Medulla oblongata (tissue), 1 donor: Measurements from ENCODE around the gene LARP1B.
A peak's percentile ranks its signal among the peaks of the same experiment; 100 is the strongest.
"Not testable (repeated sequence)": the region's sequence is repeated elsewhere in the genome, so short reads cannot be mapped to it uniquely, and the experiment has no call there.

Source experiments
- DNase-seq: peaks from one replicate; pipeline ENCODE4 v3.0.0-alpha.2; 2015; ENCODE audit errors: extremely low spot score

LARP1B gene

GRCh38 chr4:128135391-128135790 is 74.3 kb downstream of the LARP1B start:
- no peak for DNase-seq

DNA sequence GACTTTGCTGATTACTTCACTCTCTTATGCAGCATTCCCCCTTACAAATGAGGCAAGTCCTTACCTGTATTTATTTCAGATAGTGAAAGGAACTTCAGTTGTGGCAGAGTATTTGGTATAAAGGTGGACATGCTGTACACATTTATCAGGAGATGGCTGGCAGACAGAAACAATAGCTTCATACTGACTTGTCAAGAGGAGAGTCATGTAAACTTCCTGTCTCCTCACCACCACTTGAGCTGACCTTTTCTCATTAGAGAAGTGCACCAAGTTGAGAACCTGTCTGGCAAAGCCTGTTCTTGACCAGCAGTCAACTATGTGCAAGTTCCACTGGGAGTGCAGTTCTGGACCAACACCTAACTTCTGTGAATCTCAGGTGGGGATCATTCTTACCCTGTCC is 80.8 kb downstream of the LARP1B start:
- DNase-seq = no peak

DNA sequence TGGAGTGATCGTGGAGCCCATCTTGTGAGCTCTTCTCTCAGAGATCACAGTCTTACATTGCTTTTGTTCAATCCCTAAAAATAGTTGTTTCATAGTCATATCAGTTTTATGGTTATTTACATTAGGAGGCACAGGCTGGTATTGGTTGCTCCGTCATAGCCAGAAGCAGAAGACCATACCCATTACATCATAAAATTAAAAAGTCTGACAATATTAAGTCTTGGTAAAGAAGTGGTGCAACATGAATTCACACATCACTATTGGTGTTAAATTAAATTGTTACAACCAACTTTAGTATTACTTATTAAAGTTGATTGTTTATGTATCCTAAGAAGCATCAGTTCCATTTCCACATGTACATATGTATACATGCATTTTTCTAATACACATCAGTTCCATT is 84.6 kb downstream of the LARP1B start:
- no peak for DNase-seq

DNA sequence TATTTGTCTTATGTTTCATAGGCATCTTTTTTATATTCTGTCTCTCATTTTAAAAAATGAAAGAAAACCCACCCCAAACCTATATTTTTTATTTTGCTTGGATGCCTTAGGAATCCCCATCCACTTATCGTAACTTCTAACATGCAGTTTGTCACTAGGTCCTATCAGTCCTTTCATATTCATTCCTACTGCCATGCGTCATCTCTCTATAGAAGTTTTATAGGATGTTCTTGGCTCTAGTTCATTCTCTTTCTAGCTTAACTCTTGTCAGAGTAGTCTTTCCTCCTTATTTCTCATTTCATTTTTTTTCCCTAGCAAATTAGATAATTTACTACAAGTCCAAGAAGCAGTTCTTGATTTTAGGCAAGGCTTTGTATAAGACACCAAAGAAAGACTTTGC is 92.7 kb downstream of the LARP1B start:
- DNase-seq = no peak

GRCh38 chr4:128155231-128155855 is 94.2 kb downstream of the LARP1B start:
- no peak for DNase-seq

DNA sequence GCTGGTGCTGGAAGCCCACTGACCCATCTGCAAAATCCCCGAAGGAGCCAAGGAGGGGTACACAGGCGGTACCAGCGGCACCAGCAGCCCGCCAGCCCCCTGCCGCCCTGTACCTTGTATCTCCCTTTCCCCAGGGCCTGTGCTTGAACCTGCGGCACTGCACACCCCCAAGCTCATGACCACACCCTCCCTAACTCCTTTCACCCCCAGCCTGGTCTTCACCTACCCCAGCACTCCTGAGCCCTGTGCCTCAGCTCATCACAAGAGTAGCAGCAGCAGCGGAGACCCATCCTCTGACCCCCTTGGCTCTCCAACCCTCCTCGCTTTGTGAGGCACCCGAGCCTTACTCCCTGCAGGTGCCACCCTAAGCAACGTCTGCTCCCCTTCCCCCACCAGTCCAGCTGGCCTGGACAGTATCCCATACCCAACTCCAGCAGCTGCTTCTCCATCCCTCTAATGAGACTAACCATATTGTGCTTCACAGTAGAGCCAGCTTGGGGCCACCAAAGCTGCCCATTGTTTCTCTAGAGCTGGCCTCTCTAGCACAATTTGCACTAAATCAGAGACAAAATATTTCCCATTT is 94.9 kb downstream of the LARP1B start:
- no peak for DNase-seq

GRCh38 chr4:128156472-128156871 is 95.4 kb downstream of the LARP1B start:
- DNase-seq = not testable (repeated sequence)

- no peak for DNase-seq
Observed at GRCh38 chr4:128158894-128159293, 97.8 kb downstream of the LARP1B start.

GRCh38 chr4:128159967-128160366 is 98.9 kb downstream of the LARP1B start:
- DNase-seq = no peak

DNA sequence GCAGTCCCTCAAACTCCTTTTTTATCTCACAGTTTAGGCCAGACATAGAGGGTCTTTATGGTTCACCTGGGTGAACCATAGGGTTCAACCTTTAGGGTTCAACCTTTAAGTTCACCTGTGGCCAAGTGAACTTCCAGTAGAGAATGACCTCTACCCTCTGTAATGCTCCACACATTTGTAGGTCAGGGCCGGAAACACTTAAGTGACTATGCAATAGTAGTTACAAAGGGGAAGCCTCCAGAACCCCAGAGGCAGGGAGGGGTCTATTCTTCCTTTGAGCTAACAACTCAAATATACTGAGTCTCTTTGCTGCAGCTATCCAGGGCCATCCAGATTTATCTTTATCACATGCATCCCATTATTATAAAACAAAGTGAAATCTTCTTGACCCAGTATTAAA is 100.0 kb downstream of the LARP1B start:
- no peak for DNase-seq

- DNase-seq = no peak
Observed at GRCh38 chr4:128162434-128162833, 101.3 kb downstream of the LARP1B start.

GRCh38 chr4:128163177-128164117 is 102.3 kb downstream of the LARP1B start:
- no peak for DNase-seq

DNA sequence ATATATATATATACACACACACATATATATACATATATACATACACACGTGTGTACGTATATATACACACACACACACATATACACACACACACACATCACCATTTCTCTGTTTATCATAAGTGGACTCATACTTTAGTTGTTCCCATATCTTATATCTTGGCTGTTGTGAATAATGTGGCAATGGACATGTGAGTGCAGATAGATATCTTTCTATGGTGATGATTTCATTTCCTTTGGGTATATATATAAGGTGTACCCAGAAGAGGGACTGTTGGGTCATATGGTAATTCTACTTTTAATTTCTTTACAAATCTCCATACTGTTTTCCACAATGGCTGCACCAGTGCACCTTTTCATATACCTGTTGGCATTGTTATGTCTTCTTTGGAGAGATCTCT is 105.9 kb downstream of the LARP1B start:
- DNase-seq = no peak

- DNase-seq = no peak
Observed at GRCh38 chr4:128168701-128169100, 107.6 kb downstream of the LARP1B start.

- no peak for DNase-seq
Observed at GRCh38 chr4:128169245-128169644, 108.1 kb downstream of the LARP1B start.

- no peak for DNase-seq
Observed at GRCh38 chr4:128176643-128177042, 115.5 kb downstream of the LARP1B start.

DNA sequence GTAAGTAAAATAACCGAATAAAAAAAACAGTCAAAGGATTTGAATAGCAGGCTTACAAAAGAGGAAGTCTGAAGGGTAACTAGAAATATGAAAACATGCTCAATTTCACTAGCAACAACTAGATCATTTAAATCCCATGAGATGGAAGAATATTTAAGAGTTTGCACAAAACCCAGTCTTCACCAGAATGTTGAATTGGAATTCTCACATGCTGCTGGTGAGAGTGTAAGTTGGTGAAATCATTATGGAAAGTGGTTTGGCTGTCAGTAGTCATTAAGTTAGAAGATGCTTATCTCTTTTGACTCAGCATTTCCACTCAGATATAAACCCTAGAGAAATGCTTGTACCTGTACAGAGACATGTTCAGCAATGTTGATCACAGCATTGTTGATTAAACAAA is 116.4 kb downstream of the LARP1B start:
- no peak for DNase-seq

DNA sequence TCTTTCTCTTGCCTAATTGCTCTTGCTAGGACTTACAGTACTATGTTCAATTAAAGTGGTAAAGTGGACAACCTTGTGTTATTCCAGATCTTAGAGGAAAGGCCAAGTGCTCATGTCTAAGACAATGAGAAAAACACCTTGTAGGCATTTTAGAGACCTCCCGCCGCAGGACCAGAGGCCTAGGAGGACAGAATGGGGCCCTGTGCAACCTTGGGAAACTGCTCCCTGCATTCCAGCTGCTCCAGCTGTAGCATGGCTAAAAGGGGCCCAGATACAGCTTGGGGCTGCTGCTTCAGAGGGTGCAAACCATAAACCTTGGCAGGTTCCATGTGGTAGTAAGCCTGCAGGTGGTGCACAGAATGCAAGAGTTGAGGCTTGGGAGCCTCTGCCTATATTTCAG is 125.5 kb downstream of the LARP1B start:
- DNase-seq = no peak

DNA sequence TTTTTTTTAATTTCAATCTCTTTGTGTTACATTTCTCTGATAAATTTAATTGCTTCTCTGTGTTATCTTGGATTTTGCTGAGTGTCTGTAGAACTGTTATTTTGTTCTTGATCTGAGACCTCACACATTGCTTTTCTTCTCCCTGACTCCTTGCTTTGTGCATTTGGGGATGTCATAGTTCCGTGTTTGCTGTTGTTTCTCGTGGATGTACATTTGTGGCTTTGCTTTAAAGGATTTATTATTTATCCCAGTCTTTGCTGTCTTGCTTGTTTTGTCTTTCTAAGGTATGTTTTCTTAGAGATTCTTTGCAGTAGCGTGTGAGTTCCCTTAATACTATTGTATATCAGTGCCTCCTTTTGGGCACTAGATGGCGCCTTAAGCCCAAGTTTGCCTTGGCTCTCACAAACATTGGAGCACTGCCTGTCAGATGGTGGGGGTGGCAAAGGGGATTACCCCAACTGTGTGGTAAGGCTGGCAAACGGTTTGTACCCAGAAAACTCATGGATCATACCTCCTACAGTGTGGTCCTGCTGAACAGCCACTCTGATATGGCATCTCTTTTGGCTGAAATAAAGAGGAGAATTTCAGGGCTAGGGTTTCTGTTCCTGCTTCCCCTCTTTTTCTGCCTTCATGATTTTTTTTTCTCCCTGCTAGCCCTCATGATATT is 130.1 kb downstream of the LARP1B start:
- DNase-seq = peak; percentile 80

DNA sequence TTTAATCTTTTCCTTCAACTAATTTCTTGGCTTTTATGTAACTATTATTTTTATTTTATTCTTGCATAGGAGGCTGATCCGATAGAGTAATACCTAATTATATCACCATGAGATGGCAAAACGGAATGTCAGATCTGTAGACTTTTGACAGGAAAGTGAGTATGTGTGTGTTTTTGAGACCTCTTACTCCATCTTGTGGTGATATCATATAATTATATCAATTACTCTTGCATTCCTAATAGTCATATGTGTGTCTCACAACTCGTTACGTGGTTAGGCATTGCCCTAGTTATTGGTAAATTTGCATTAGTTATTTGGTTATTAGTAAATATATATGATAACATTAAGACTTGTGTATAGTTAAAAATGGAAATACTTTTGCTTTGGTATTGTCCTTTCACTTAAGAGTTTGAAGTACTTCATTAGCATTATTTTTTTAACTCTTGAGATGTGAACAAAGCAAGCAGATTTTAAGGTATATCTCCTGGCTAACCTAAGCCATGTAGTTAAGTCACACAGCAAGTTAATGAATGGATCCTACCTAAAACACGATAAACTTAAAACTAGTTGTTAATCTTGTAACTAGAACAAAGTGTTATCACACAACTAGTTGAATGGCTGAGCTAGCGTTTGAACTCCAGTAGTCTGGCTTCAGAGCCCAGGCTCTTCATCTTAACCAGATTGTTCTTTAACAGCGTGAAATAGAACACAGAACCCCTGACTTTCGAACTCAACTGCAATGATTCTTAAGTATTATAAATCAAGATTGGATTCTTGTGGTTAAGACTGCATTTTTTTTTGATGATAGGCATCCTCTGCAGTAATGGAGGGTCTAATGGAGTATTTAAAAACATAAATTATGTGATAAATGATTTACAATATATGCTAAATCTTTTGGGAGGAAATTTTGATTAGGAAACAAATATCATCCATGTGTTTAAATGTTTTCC is 159.4 kb downstream of the LARP1B start:
- DNase-seq = peak; percentile 18

- no peak for DNase-seq
Observed at GRCh38 chr4:128221586-128221985, 160.5 kb downstream of the LARP1B start.
